ENCODE data around the gene SH2D4B. TPM values are rescaled to one million over a fixed set of nuclear protein-coding genes. Genes with fewer than 3 reads are reported as not detected.

Gene SH2D4B
- total RNA-seq, 1 experiment from 2014 or later: 0.07 TPM

DNA sequence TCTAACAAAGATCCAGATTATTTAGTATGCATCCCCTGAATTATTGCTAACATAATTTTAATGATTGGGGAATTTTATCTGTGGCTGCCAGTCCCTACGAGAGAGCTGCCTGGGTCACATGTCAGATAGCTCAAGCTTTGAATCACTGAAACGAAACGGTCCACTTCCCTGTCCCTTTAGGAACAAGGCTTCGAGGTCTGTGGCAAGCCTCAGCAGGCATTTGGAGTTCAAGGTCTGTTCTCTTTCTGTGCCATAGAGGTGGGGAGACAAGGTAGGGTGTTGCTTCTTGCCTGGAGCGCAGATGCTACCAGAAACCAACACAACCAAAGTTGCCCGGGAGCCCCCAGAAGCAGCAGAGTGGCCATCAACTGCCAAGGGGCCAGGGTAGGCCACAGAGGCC, 13.9 kb upstream of the SH2D4B start:
- H3K9ac ChIP-seq (ENCODE audit: extremely low read depth, insufficient read length, low read length): no peak overlapping the region
- peak overlapping the region in 1 of 3 experiments; percentile 39; a peak in 2 of 7 replicates for H3K27ac Mint-ChIP-seq

More for the DNA sequence above, 13.9 kb upstream of the SH2D4B start:
- no peak overlapping the region for H2AFZ ChIP-seq (ENCODE audit: low read length)
- H3K36me3 Mint-ChIP-seq (ENCODE audit: insufficient read depth in 1 of 3, low read depth in 3 of 3): peaks cover 4 to 23% (median 12%) of the 10 kb centered on the region in 3 experiments; a peak in 6 of 7 replicates
- no peak overlapping the region for H2BK12ac ChIP-seq (ENCODE audit: insufficient read length, low read depth, low read length)
- TF ChIP-seq, protein P1, sequence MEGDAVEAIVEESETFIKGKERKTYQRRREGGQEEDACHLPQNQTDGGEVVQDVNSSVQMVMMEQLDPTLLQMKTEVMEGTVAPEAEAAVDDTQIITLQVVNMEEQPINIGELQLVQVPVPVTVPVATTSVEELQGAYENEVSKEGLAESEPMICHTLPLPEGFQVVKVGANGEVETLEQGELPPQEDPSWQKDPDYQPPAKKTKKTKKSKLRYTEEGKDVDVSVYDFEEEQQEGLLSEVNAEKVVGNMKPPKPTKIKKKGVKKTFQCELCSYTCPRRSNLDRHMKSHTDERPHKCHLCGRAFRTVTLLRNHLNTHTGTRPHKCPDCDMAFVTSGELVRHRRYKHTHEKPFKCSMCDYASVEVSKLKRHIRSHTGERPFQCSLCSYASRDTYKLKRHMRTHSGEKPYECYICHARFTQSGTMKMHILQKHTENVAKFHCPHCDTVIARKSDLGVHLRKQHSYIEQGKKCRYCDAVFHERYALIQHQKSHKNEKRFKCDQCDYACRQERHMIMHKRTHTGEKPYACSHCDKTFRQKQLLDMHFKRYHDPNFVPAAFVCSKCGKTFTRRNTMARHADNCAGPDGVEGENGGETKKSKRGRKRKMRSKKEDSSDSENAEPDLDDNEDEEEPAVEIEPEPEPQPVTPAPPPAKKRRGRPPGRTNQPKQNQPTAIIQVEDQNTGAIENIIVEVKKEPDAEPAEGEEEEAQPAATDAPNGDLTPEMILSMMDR (conservative IDR thresholded peaks at IDR 0.05): no peak
- H3K23me2 ChIP-seq (ENCODE audit: insufficient read length, low read depth, low read length, poor library complexity, severe bottlenecking): no peaks in the 10 kb centered on the region
- H2BK20ac ChIP-seq (ENCODE audit: low read depth, low read length, poor library complexity, severe bottlenecking): no peak overlapping the region
- H4K20me1 ChIP-seq (ENCODE audit: control insufficient read depth, insufficient read depth, insufficient read length): no peaks in the 10 kb centered on the region
- H3K9me3 ChIP-seq (ENCODE audit: control insufficient read depth, low read depth, low read length): no peaks in the 10 kb centered on the region
- peaks cover 14 to 18% of the 10 kb centered on the region in 2 experiments for H3K4me1 Mint-ChIP-seq
- no peaks in the 10 kb centered on the region; the same call in 1 of the 2 replicates for H3K27me3 Mint-ChIP-seq (ENCODE audit: low read depth)
- H3K9me3 Mint-ChIP-seq: no peaks in the 10 kb centered on the region
- no peak overlapping the region for H2BK5ac ChIP-seq (ENCODE audit: insufficient read length, low read length)
- no peak overlapping the region for H3T11ph ChIP-seq (ENCODE audit: low read length)
- peaks cover 2% of the 10 kb centered on the region; the same call in 1 of the 2 replicates for H3K4me1 ChIP-seq (ENCODE audit: insufficient read depth, low read length)
- H4K8ac ChIP-seq (replicated peaks; ENCODE audit: insufficient read length, low read depth, low read length): no peak overlapping the region
- H3K56ac ChIP-seq (ENCODE audit: insufficient read length, low read depth, low read length): no peak overlapping the region
- no peak overlapping the region for H3K4ac ChIP-seq (ENCODE audit: low read depth, low read length)
- no peak overlapping the region for H3K23ac ChIP-seq (ENCODE audit: insufficient read length, low read depth, low read length)
- H2BK120ac ChIP-seq (ENCODE audit: low read depth, low read length, poor library complexity, severe bottlenecking): no peak overlapping the region
- no peak overlapping the region for H4K91ac ChIP-seq (ENCODE audit: insufficient read length, low read depth, low read length)
- WGBS (ENCODE audit: extremely low coverage, insufficient read length, low lambda C conversion rate): no CpG with 5 or more reads among the region's 6 CpGs
- no peak for DNase-seq
- peak overlapping the region; percentile 45 for H4K5ac ChIP-seq (ENCODE audit: insufficient read length, low read depth, low read length)
- H2AK5ac ChIP-seq (ENCODE audit: insufficient read length, low read length): no peak overlapping the region
- H3K27me3 ChIP-seq (ENCODE audit: insufficient read depth, low read length): no peaks in the 10 kb centered on the region
- no peak overlapping the region for H3K4me2 ChIP-seq (ENCODE audit: insufficient read depth, insufficient read length, low read length)
- H3K4me3 Mint-ChIP-seq: no peak overlapping the region
- no peak overlapping the region for H3K14ac ChIP-seq (ENCODE audit: insufficient read depth, low read length)
- no peaks in the 10 kb centered on the region for H3K79me2 ChIP-seq (ENCODE audit: insufficient read depth, low read length)
- no peak overlapping the region for H2BK15ac ChIP-seq (ENCODE audit: low read depth, low read length)
- no peak overlapping the region for H3K27ac ChIP-seq (ENCODE audit: insufficient read length, low read depth, low read length)
- H3K18ac ChIP-seq (ENCODE audit: insufficient read length, low read depth, low read length): no peak overlapping the region
- H3K79me1 ChIP-seq (ENCODE audit: insufficient read depth, low read depth, low read length, poor library complexity, severe bottlenecking): no peaks in the 10 kb centered on the region
